ENCODE measurements around the gene SNX9.

The SNX9 gene

GRCh38 chr6:157804448-157805327 is 18.4 kb upstream of the SNX9 start:
- no peak for DNase-seq

GRCh38 chr6:157806131-157806855 is 16.8 kb upstream of the SNX9 start:
- DNase-seq = no peak

DNA sequence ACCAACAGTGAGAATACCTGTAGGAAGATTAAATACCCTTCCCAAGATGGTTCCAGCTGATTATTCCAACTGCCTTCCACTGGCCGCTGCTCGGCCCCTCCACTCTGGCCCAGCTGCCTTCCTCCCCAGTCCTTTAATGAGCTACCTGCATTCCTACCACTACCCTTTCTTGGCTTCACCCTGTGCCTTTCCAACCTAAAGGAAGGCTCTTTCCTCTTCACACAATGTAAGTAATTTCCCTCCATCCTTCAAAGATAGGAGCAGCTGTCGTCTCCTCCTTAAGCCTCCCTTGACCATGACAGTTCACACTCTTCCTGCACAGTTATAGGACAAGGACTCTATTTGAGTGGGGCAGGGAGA is 16.2 kb upstream of the SNX9 start:
- DNase-seq = no peak

GRCh38 chr6:157808405-157808950 is 14.6 kb upstream of the SNX9 start:
- DNase-seq = no peak

DNA sequence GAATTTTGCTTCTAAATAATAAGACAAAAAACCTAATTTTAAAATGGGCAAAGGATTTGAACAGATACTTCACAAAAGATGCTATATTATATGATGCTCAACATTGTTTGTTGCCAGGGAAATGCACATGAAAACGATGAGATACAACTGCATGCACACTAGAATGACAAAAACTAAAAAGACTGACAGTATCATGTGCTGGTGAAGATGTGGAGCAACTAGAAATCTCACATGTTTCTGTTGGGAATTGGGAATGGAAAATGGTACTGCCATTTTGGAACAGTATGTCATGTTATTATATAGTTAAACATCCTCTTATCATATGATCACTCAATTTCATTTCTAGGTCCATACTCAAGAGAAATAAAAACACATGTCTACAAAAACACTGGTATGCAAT is 13.4 kb upstream of the SNX9 start:
- DNase-seq = no peak

DNA sequence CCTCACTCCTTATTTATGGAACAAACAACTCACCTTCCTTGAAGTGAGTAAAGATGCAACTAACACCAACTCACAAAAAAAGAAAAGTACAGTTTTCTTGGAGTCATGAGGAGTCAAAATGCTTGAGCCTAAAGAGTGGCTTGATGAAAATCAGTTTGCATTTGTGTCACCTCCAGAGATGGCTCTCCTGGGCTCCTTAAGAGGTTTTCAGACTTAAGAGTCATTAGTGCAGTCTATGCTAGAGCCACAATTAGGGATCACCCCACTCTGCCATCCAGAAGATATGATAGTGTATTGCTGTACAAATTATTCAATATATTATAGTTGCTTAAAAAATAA is 11.9 kb upstream of the SNX9 start:
- no peak for DNase-seq

- no peak for DNase-seq
These were observed 11.4 kb upstream of the SNX9 start for GRCh38 chr6:157811476-157812173.

GRCh38 chr6:157812425-157813171 is 10.4 kb upstream of the SNX9 start:
- DNase-seq = no peak

GRCh38 chr6:157813191-157813590 is 9.9 kb upstream of the SNX9 start:
- no peak for DNase-seq

DNA sequence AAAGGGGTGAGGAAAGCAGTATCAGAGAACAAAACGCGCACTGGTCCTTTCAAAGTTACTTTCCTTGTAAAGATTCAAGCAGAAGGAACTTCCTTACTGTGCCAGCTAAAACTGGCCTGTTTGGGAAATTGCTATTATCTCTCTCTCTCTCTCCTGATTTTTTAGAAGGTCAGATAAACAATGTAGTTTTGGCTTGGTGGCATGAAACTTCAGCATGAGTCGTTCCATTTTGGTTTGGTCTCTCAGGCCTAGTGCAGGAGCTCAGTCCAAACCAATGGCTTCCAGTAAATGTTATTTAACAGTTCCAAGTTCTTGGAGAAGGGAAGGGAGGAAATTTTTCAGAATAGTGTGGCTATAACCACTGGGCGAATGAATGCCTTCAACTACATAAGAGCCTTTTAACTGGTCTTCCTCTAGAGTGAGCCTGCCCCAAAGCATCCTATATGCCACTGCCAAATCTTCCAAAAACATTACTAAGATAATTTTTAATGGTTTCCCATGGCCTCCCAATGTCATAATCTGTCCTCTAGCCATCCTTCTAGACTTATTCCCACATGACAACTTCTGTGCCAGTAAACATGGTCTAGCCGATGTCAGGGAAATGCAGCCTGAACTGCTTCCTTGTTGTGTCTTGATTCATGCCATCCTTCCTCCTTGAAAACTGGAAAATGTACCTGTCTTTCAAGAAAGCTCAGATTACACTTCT is 9.1 kb upstream of the SNX9 start:
- no peak for DNase-seq

GRCh38 chr6:157814883-157815282 is 8.2 kb upstream of the SNX9 start:
- no peak for DNase-seq

GRCh38 chr6:157821342-157822033 is 1.6 kb upstream of the SNX9 start:
- no peak for DNase-seq

GRCh38 chr6:157822245-157823000 is 623 bp upstream of the SNX9 start:
- no peak for DNase-seq

DNA sequence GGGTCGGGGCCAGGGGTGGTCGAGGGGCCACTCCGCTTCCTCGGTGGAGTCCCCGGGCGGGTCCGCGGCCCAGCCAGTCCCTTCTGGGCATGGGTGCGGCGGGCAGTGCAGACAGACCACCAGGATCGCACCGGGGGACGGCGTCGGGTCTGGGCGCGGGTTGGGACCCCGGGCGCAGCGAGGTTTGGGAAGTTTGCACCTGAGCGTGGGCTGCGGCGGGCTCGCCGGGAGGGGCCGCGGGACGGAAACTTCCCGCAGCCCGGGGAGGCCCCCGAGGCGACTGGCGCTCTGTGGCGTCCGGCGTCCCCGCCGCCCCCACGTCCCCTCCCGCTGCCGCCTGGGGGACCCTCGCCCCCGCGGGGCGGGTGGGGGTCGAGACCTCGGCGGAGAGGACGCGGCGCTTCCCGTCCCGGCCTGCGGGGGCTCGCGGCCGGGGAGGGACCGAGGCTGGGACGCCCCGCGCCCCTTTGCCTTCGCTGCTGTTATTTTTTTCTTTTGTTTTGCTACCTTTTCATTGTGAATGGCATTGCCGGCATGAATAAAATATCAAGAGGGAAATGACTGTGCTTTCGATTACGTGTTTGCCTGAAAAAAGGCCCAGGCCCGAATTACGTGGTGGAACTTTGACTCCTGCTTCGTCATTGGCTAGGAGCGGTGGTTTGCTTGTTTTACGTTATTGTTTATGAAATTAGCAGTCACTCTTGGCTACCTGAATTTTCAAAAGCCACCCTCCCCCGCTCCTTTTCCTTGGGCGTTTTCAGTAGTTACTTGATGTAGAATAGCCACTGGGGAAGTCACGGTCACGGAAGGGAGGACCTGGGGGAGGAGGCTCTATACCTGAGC is 703 bp downstream of the SNX9 start:
- DNase-seq = peak; percentile 64 to 72

DNA sequence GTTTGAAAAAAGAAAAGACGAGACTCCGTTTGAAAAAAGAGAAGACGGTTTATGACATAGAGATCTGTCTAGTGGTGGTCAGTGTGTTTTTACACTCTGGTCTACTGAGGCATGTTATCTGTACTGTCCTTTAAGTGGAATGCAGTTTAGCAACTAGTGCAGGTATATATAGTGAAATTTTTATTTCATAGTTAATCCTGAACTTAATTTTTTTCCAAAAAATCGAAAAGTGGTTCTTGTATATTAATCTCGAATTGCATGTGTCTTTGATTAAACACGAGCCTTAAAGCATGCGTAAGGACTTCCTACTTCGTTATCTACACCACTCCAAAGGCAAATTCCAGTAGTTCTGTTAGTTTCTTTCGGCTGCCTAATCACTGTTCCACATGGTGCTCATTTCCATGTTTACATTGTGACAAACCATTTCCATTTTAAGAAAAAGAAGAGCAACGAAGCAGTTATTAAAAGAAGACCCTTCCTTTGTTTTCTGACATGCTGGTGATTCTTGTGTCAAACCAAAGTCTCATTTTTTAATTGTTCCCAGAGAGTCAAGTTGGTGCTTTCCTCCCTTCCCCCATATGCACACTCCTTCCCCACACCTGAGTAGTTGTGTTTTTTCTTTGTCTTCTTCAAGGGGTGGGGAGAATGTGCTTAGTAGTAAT is 2.3 kb downstream of the SNX9 start:
- no peak for DNase-seq

DNA sequence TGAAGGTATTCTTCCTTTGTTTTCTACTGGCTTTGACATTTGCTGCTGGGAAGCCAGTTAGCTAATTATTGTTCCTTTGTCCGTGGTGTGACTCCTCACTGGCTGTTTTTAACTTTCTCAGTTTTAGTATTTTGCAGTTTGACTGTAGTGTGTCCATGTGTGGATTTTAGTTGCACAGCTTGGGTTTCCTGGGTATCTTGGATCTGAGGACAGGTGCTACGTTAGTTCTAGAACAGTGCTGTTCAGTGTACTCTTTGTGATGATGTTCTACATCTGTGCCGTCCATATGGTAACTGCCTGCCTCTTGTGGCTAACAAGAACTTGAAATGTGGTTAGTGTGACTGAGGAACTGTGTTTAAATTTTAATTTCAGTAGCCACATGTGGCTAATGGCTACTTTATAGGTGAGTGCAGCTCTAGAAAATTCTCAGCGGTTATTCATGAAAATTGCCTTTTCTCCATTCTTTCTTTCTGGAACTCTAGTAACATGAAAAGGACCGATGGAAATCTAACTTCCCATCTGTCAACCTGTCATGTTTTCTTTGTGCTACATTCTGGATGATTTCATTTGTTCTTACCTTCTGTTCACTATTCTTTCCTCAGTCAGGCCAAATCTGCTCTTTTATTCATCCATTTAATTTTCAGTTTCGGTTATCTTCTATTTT is 7.4 kb downstream of the SNX9 start:
- no peak for DNase-seq

DNA sequence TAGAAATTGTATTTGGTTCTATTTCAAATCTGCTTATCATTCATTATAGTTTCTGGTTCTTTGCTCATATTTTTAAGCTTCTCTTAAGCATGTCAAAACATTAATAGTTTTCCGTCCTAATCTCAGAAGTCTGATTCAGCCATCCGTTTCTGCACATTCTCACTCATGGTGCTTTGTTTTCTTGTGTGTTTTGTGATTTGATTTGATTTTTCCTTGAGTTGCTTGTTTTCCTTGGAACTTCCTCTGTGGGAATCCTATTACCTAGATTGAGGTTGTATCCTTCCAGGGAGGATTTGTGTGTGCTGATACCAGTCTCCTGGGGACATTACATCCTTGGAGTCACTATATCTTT is 7.9 kb downstream of the SNX9 start:
- DNase-seq = no peak

DNA sequence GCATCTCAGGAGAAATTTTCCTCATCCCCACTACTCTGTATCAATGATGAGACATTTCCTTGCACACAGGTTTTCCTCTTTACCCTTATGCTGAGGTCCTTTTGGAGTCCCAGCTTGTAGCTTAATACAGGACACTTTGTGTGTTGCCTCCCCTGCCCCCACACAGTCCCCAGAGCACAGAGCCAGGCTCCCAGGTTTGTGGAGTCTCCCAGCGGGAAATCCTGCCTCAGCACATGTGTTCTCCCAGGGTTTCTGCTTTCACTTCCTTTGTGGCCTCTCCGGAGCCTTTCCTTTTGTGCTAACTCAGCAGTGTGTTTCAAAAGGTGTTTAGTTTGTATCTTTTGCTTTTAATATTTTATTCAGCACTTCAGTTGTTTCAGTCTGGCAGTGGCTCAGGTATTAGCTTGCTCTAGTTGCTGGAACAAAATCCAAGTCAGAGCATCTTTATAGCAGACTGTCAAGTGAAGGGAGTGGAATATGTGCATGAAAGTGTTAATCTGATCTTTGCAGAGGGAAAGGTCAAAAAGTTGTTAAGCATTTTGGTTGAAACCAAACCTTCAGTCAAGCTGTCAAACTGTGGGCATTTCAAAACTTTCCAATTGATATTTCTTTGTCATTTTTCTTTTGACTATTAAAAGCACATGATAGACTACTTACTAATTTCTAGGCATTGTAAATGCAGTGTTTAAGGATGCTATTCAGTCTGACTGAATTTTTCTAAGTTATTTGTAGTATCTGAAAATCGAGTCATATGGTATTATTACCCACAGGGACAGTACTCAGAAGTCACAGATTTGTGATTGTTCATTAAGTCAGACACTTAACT is 8.6 kb downstream of the SNX9 start:
- DNase-seq = no peak
